DND-41 (cell line): ENCODE data around the gene MYLK.

ENCODE experiments used
- ATAC-seq: fragments of 200-7000 bp; cut with Tn5 transposase; 3 replicates; pipeline ENCODE4 v1.9.1; 2021; ENCODE audit warnings: low read depth; ENCODE audit not compliant: insufficient read depth
- DNase-seq: peaks from one replicate; pipeline ENCODE4 v3.0.0-alpha.2; 2020
- H2AFZ ChIP-seq: 2 replicates; pipeline ENCODE4 v1.6.0; 2012; ENCODE audit warnings: low read depth, low read length
- H3K27ac ChIP-seq: 2 replicates; pipeline ENCODE4 v1.5.1; 2012; ENCODE audit warnings: low read length, inconsistent platforms
- H3K27me3 ChIP-seq: fragments of 200-600 bp; sonication (generic); 2 replicates; pipeline ENCODE4 v1.6.0; 2012; ENCODE audit warnings: low read length, mild to moderate bottlenecking, inconsistent platforms; ENCODE audit not compliant: insufficient read depth, poor library complexity
- H3K36me3 ChIP-seq: 2 replicates; pipeline ENCODE4 v1.5.1; 2012; ENCODE audit warnings: low read length, inconsistent platforms; ENCODE audit not compliant: insufficient read depth
- H3K4me1 ChIP-seq: 2 replicates; pipeline ENCODE4 v1.5.1; 2012; ENCODE audit warnings: mild to moderate bottlenecking, low read length; ENCODE audit not compliant: insufficient read depth
- H3K4me2 ChIP-seq: 2 replicates; pipeline ENCODE4 v1.6.0; 2012; ENCODE audit warnings: mild to moderate bottlenecking, moderate library complexity, low read length, inconsistent platforms; ENCODE audit not compliant: insufficient read depth
- H3K4me3 ChIP-seq, 2 experiments: fragments of 200-600 bp in 1 of 2; shearing (Covaris generic) in 1 of 2; 2 replicates each; pipeline ENCODE4 v1.5.1; 2012 to 2016; ENCODE audit warnings: inconsistent platforms in 2 of 2, low read length in 2 of 2, mild to moderate bottlenecking in 2 of 2, low read depth in 1 of 2, moderate library complexity in 1 of 2
- H3K79me2 ChIP-seq: 2 replicates; pipeline ENCODE4 v1.6.0; 2012; ENCODE audit warnings: low read length, inconsistent platforms; ENCODE audit not compliant: insufficient read depth
- H3K9ac ChIP-seq: 2 replicates; pipeline ENCODE4 v1.6.0; 2012; ENCODE audit warnings: low read depth, mild to moderate bottlenecking, inconsistent platforms, low read length, moderate library complexity
- H3K9me3 ChIP-seq: 2 replicates; pipeline ENCODE4 v1.5.1; 2012; ENCODE audit warnings: low read length, moderate library complexity, mild to moderate bottlenecking, inconsistent platforms; ENCODE audit not compliant: insufficient read depth, severe bottlenecking
- H4K20me1 ChIP-seq: 2 replicates; pipeline ENCODE4 v1.6.0; 2012; ENCODE audit warnings: low read length; ENCODE audit not compliant: insufficient read depth
- EZH2 ChIP-seq: IDR thresholded peaks from 3 replicates; pipeline ENCODE4 v1.6.1; 2012; ENCODE audit warnings: borderline replicate concordance, low read depth, mild to moderate bottlenecking, moderate library complexity, low read length, inconsistent platforms; ENCODE audit not compliant: severe bottlenecking
- TF ChIP-seq, protein P1 (sequence below): IDR thresholded peaks from 2 replicates; pipeline ENCODE4 v1.5.1; 2012; ENCODE audit warnings: borderline replicate concordance, low read length, moderate library complexity, mild to moderate bottlenecking; ENCODE audit not compliant: poor library complexity, severe bottlenecking; ENCODE audit errors: extremely low read depth

The MYLK gene

DNA sequence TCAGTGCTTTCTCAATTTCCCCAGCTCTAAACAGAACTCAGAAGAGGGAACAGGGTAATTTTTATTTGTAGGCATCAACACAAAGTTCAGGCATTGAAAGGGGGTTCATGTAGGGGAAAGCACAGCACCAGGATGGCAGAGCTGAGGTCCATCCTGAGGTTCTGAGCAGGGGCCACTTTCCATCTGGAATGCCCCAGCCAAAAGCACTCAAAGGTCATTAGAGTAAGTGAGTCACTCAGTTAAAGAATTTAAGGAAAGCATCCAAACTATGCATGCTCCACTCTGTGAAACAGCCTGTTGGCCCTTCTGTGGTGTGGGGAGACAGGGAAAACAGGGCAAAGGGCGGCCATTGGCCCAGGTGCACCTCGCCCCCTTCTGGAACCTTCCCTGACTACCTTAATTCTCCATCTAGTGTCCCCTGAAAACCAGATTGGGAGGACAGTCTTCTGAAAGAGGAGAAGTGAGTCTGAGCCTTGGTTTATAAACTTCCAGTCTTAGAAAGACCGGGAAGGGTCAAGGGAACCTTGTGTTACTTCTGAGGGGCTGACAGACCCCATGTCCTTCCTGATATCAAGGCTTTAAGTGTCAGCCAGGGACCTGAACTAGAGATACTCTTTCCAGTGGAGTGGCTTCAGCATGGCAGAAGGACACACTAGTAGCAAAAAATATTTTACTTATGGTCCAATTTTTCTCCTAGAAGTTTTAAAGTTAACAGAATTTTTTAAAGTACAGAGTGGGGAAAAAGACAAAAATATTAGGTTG is 133.3 kb downstream of the MYLK start:
- DNase-seq (no peak), ATAC-seq (no peak)
- Histone ChIP-seq H3K27me3 (no peaks in the 10 kb centered on the region), H3K9ac (no peak overlapping the region), H3K27ac (no peak overlapping the region), H3K4me1 (peaks cover 6% of the 10 kb centered on the region), H3K79me2 (no peaks in the 10 kb centered on the region), H3K4me3 (no peak overlapping the region), H4K20me1 (no peaks in the 10 kb centered on the region), H3K4me2 (no peak overlapping the region), H3K9me3 (no peaks in the 10 kb centered on the region), H2AFZ (no peak overlapping the region), H3K36me3 (no peaks in the 10 kb centered on the region)
- TF ChIP-seq, protein P1, sequence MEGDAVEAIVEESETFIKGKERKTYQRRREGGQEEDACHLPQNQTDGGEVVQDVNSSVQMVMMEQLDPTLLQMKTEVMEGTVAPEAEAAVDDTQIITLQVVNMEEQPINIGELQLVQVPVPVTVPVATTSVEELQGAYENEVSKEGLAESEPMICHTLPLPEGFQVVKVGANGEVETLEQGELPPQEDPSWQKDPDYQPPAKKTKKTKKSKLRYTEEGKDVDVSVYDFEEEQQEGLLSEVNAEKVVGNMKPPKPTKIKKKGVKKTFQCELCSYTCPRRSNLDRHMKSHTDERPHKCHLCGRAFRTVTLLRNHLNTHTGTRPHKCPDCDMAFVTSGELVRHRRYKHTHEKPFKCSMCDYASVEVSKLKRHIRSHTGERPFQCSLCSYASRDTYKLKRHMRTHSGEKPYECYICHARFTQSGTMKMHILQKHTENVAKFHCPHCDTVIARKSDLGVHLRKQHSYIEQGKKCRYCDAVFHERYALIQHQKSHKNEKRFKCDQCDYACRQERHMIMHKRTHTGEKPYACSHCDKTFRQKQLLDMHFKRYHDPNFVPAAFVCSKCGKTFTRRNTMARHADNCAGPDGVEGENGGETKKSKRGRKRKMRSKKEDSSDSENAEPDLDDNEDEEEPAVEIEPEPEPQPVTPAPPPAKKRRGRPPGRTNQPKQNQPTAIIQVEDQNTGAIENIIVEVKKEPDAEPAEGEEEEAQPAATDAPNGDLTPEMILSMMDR = no peak
- no peak for TF ChIP-seq EZH2

DNA sequence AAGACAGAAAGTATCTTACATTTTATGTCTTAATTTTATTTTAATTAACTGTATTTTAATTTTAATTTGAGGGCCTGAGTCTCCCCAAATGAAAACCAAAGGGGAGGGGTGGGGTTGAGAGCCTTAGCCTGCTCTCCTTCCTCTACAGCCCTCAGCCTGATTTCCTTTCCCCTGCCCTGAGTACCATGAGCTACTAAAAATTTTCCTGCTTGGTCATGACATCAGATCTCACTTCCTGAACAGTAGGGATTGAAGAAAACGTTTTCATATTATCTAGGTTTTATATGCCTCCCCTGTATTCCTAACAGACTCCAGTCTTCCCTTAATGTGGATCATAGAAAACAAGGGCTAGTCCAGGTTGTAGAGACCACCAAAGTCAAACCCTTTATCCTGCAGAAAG is 133.9 kb downstream of the MYLK start:
- DNase-seq (no peak), ATAC-seq (no peak)
- no peak overlapping the region for H3K4me3 ChIP-seq
- no peaks in the 10 kb centered on the region for H3K36me3 ChIP-seq
- TF ChIP-seq EZH2 = no peak
- TF ChIP-seq, protein P1 = no peak
- H3K27me3 ChIP-seq = no peaks in the 10 kb centered on the region
- H3K4me1 ChIP-seq = no peaks in the 10 kb centered on the region
- H3K79me2 ChIP-seq = no peaks in the 10 kb centered on the region
- H3K27ac ChIP-seq = no peak overlapping the region
- H3K9me3 ChIP-seq = no peaks in the 10 kb centered on the region
- H3K4me2 ChIP-seq = no peak overlapping the region
- H3K9ac ChIP-seq = no peak overlapping the region
- no peaks in the 10 kb centered on the region for H4K20me1 ChIP-seq
- H2AFZ ChIP-seq = no peak overlapping the region

- no peaks in the 10 kb centered on the region for H3K79me2 ChIP-seq
- no peak overlapping the region for H2AFZ ChIP-seq
- no peaks in the 10 kb centered on the region for H3K36me3 ChIP-seq
- DNase-seq (no peak), ATAC-seq (no peak)
- no peaks in the 10 kb centered on the region for H3K27me3 ChIP-seq
- TF ChIP-seq, protein P1 = no peak
- TF ChIP-seq EZH2 = no peak
- no peaks in the 10 kb centered on the region for H3K9me3 ChIP-seq
- no peak overlapping the region for H3K9ac ChIP-seq
- no peaks in the 10 kb centered on the region for H3K4me1 ChIP-seq
- no peak overlapping the region for H3K4me2 ChIP-seq
- H3K4me3 ChIP-seq = no peak overlapping the region
- H4K20me1 ChIP-seq = no peaks in the 10 kb centered on the region
- no peak overlapping the region for H3K27ac ChIP-seq
Measured at GRCh38 chr3:123749711-123750110, 134.4 kb downstream of the MYLK start.
